ENCODE results near the gene PKP2. TPM values are rescaled to one million over a fixed set of nuclear protein-coding genes. Genes with fewer than 3 reads are reported as not detected.
A peak's percentile ranks its signal among the peaks of the same experiment; 100 is the strongest.

The PKP2 gene
- 10 to 100 TPM in 3 of 4 donors, 1 to 10 TPM in 1; 3.9 to 24.8 (median 14.7) TPM for total RNA-seq

- TF ChIP-seq, protein P1, sequence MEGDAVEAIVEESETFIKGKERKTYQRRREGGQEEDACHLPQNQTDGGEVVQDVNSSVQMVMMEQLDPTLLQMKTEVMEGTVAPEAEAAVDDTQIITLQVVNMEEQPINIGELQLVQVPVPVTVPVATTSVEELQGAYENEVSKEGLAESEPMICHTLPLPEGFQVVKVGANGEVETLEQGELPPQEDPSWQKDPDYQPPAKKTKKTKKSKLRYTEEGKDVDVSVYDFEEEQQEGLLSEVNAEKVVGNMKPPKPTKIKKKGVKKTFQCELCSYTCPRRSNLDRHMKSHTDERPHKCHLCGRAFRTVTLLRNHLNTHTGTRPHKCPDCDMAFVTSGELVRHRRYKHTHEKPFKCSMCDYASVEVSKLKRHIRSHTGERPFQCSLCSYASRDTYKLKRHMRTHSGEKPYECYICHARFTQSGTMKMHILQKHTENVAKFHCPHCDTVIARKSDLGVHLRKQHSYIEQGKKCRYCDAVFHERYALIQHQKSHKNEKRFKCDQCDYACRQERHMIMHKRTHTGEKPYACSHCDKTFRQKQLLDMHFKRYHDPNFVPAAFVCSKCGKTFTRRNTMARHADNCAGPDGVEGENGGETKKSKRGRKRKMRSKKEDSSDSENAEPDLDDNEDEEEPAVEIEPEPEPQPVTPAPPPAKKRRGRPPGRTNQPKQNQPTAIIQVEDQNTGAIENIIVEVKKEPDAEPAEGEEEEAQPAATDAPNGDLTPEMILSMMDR (IDR thresholded peaks at IDR 0.05) = no peak
- ATAC-seq (ENCODE audit: low FRiP score) (peak; percentile 91), DNase-seq (ENCODE audit: low spot score) (no peak)
These were observed at the start of gene PKP2 for GRCh38 chr12:32896432-32897280. Gene PKP2, minus strand, starts transcription at chr12:32896777. Its CDS starts 46 bp downstream, at chr12:32896731.

DNA sequence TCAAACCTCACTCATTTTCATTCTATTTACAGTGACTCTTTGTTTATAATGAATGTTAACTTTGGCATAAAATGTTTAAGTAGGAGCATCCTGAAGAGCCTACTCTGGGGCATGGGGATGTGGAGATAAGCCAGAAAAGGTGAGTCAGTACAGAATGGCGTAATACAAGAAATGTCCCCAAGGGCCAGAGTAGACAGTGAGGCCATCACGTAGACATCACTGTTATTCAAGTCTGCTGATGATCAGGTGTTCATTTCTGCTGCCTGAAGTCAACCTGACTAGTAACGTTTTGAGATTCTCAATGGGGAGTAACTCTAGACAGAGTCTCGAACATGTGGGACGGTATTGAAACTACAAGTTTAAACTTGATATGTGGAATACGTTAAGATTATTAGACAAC is 47.6 kb upstream of the PKP2 start:
- DNase-seq (ENCODE audit: low spot score) = no peak
- TF ChIP-seq, protein P1 (IDR thresholded peaks at IDR 0.05) = no peak

DNA sequence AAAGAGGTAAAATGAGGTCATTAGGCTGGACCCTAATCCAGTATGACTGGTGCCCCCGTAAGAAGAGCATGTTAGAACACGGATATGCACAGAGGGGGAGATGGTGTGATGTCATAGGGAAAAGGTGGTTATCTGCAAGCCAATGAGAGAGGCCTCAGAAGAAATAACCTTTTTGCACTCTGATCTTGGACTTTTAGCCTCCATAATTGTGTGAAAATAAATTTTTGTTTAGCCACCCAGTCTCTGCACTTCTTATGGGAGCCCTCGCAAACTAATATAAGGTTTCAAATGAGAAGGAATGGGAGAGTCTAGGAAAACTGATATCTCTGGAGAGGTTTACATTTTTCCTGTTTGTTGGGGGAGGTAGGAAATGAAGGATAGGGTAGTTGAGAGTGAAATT is 43.2 kb upstream of the PKP2 start:
- TF ChIP-seq, protein P1 (IDR thresholded peaks at IDR 0.05) = no peak
- DNase-seq (ENCODE audit: low spot score) = no peak
- ATAC-seq (ENCODE audit: low FRiP score) = no peak

More for the DNA sequence above, 47.6 kb upstream of the PKP2 start:
- ATAC-seq (ENCODE audit: low FRiP score) = no peak

GRCh38 chr12:32926963-32927362 is 30.4 kb upstream of the PKP2 start:
- TF ChIP-seq, protein P1 (IDR thresholded peaks at IDR 0.05) = no peak
- no peak for DNase-seq (ENCODE audit: low spot score)
- no peak for ATAC-seq (ENCODE audit: low FRiP score)

DNA sequence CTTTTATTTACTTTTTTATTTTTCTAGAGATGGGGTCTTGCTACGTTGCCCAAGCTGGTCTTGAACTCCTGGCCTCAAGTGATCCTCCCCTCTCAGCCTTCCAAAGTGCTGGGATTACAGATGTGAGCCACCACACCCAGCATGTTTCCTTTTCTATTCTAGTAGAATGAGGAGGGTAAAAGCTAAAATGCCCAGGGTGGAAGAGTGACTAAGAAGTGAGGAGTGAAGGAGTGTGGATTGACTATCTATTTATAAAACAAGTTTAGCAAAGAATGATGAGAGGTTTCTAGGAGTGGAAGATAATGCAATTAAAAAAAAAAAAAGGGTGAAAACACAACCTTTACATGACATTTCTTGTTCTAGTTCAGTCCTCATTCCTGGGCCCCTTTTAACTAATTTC is 29.8 kb upstream of the PKP2 start:
- TF ChIP-seq, protein P1 (IDR thresholded peaks at IDR 0.05) = no peak
- DNase-seq (ENCODE audit: low spot score) (no peak), ATAC-seq (ENCODE audit: low FRiP score) (no peak)

DNA sequence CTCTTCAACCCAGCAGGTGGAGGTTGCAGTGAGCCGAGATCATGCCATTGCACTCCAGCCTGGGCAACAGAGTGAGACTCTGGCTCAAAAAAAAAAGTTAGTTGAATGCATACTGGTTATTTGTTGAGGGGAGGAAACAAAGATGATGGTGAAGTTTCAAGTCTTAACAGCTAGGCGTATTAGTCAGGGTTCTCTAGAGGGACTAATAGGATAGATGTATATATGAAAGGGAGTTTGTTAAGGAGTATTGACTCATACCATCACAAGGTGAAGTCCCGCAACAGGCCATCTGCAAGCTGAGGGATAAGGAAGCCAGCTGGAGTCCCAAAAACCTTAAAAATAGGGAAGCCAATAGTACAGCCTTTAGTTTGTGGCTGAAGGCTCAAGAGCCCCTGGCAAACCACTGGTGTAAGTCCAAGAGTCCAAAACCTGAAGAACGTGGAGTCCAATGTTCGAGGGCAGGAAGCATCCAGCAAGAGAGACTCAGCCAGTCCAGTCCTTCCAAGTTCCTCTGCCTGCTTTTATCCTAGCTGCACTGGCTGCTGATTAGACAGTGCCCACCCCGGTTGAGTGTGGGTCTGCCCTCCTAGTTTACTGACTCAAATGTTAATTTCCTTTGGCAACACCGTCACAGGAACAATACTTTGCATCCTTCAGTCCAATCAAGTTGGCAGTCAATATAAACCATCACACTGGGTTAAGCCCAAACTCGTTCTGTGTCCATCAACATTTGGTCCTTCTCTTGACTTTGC is 26.1 kb upstream of the PKP2 start:
- TF ChIP-seq, protein P1 (IDR thresholded peaks at IDR 0.05) = no peak
- no peak for DNase-seq (ENCODE audit: low spot score)
- no peak for ATAC-seq (ENCODE audit: low FRiP score)
